Mucosa of descending colon (tissue), 3 donors: ENCODE results near the gene NSMF. TPM values are rescaled to one million over a fixed set of nuclear protein-coding genes. Genes with fewer than 3 reads are reported as not detected.

Experiments
- ATAC-seq: fragments of 200-7000 bp; cut with Tn5 transposase; one replicate; pipeline ENCODE4 v1.9.1; 2020; ENCODE audit warnings: mild to moderate bottlenecking, moderate library complexity
- DNase-seq, 3 donors: peaks; one replicate each; pipeline ENCODE4 v3.0.0-alpha.2; 2020
- H3K36me3 ChIP-seq: fragments of 200-600 bp; one replicate; pipeline ENCODE4 v1.8.0; 2021; ENCODE audit warnings: low read depth, mild to moderate bottlenecking
- H3K4me1 ChIP-seq: fragments of 200-600 bp; one replicate; pipeline ENCODE4 v1.8.0; 2021; ENCODE audit warnings: low read depth, mild to moderate bottlenecking
- H3K4me3 ChIP-seq: fragments of 200-600 bp; one replicate; pipeline ENCODE4 v1.8.0; 2021; ENCODE audit warnings: mild to moderate bottlenecking
- H3K9me3 ChIP-seq: fragments of 200-600 bp; one replicate; pipeline ENCODE4 v1.8.0; 2021; ENCODE audit warnings: mild to moderate bottlenecking
- CTCF ChIP-seq: fragments of 200-600 bp; IDR thresholded peaks from one replicate; pipeline ENCODE4 v1.8.0; 2022; ENCODE audit warnings: antibody characterized with exemption, mild to moderate bottlenecking
- intact Hi-C, 2 donors: fragments of 100-400 bp; cut with DNase I in 1 of 2; cut with micrococcal nuclease in 1 of 2; formaldehyde crosslinking; loops; one replicate each; pipeline versions ENCODE4 v1.11.0 to v1.11.1; 2022; cut with DNase I, micrococcal nuclease
- total RNA-seq, 3 donors: library from RNA; stranded (reverse); fragmentation: NEBNext Ultra II Directional in 2 of 3; extraction: Animal tissue kit (Norgen Biotek cat#: 25700) in 2 of 3; gene quantifications; one replicate each; pipeline versions ENCODE4 v1.2.1 to v1.2.4, GENCODE V29; 2021 to 2023
- donor health status: DM: no; HTN: no; CAD: no; lungs with moderate emphysema.
- donor health status: DM: no; HTN: no; CAD: no.
- donor health status: DM: no; HTN: yes; CAD: no.

NSMF gene
- total RNA-seq, 3 donors from 2014 or later, result 30.1 to 48.0 (median 43.4) TPM

- peak in 1 of 3 donors; percentile 49 for DNase-seq
- intact Hi-C loops, result no loop called here
Observed at GRCh38 chr9:137465000-137465719, 6.0 kb upstream of the NSMF start.

GRCh38 chr9:137464291-137464999 lies 5.3 kb upstream of the NSMF start:
- TF ChIP-seq CTCF, result no peak
- intact Hi-C loops, result no loop called here
- no peak for ATAC-seq
- Histone ChIP-seq H3K4me1 (peaks cover 3% of the 10 kb centered on the region), H3K36me3 (no peaks in the 10 kb centered on the region), H3K9me3 (no peaks in the 10 kb centered on the region), H3K4me3 (no peak overlapping the region)
- DNase-seq, result peak in 2 of 3 donors; percentile 20 to 55

More at GRCh38 chr9:137465000-137465719, 6.0 kb upstream of the NSMF start:
- Histone ChIP-seq H3K4me1 (no peaks in the 10 kb centered on the region), H3K9me3 (no peaks in the 10 kb centered on the region), H3K4me3 (no peak overlapping the region), H3K36me3 (no peaks in the 10 kb centered on the region)
- TF ChIP-seq CTCF, result no peak
- no peak for ATAC-seq

- no peaks in the 10 kb centered on the region for H3K9me3 ChIP-seq
Observed at GRCh38 chr9:137463931-137464290, 4.8 kb upstream of the NSMF start.

GRCh38 chr9:137462986-137463930 lies 4.1 kb upstream of the NSMF start:
- no peaks in the 10 kb centered on the region for H3K9me3 ChIP-seq
- intact Hi-C loops, result no loop called here
- H3K4me3 ChIP-seq, result no peak overlapping the region
- ATAC-seq (no peak), DNase-seq (peak in 2 of 3 donors; percentile 25 to 50)
- no peaks in the 10 kb centered on the region for H3K36me3 ChIP-seq
- H3K4me1 ChIP-seq, result peaks cover 8% of the 10 kb centered on the region
- no peak for TF ChIP-seq CTCF

More at GRCh38 chr9:137463931-137464290, 4.8 kb upstream of the NSMF start:
- no peaks in the 10 kb centered on the region for H3K36me3 ChIP-seq
- ATAC-seq, result no peak
- H3K4me3 ChIP-seq, result no peak overlapping the region
- H3K4me1 ChIP-seq, result peaks cover 4% of the 10 kb centered on the region
- no peak for TF ChIP-seq CTCF
- intact Hi-C loops, result no loop called here
- DNase-seq, result peak in 1 of 3 donors; percentile 45

- no peak overlapping the region for H3K4me3 ChIP-seq
- H3K4me1 ChIP-seq, result peaks cover 14% of the 10 kb centered on the region
- intact Hi-C loops, result no loop called here
- DNase-seq, result peak in 1 of 3 donors; percentile 26
- H3K36me3 ChIP-seq, result no peaks in the 10 kb centered on the region
- no peak for ATAC-seq
- H3K9me3 ChIP-seq, result no peaks in the 10 kb centered on the region
- TF ChIP-seq CTCF, result no peak
Observed at GRCh38 chr9:137462396-137462985, 3.4 kb upstream of the NSMF start.
